AG04449 (cell line): Measurements from ENCODE around the gene AKAP7.
A peak's percentile ranks its signal among the peaks of the same experiment; 100 is the strongest.

Experiments used
- CTCF ChIA-PET: fragments of 350-600 bp; formaldehyde crosslinking; extraction: SDS; loops from one replicate; lab custom pipeline; 2021; ENCODE audit warnings: antibody characterized with exemption; lab: Yijun Ruan, JAX
- POLR2A ChIA-PET: fragments of 400-600, 350-600 bp; formaldehyde crosslinking; extraction: SDS; loops from one replicate; lab custom pipeline; 2020; ENCODE audit warnings: antibody characterized with exemption, inconsistent platforms; lab: Yijun Ruan, JAX
- DNase-seq: peaks from one replicate; pipeline ENCODE4 v3.0.0-alpha.2; 2010; ENCODE audit warnings: low read depth, low spot score
- H3K4me3 ChIP-seq: 2 replicates; pipeline ENCODE4 v1.5.1; 2011; ENCODE audit warnings: low read depth, mild to moderate bottlenecking, control low read depth, low read length
- TF ChIP-seq, protein P1 (sequence below): IDR thresholded peaks from one replicate; pipeline ENCODE4 v1.5.1; 2011; ENCODE audit warnings: mild to moderate bottlenecking, moderate library complexity, low read length, control low read depth, inconsistent platforms; ENCODE audit not compliant: insufficient read depth; ENCODE audit errors: missing control alignments

AKAP7 gene

DNA sequence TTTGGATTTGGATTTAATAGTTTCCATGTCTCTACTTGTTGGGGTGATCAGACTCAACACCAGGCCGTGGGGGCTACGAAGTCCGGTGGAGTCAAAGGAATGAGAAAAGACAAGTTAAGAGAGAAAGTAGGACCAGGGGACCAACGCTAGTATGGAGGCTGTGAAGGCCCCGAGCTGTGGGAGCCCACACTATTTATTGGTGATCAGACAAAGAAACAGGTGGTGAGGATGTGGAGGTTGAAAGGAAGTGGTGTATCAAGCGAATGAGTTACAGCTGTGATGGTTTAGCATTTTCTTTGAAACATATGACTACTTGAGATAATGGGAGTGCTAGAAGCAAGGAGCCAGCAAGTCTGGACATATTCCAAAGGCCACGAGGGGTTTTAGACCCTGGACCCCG, 62.4 kb downstream of the AKAP7 start:
- ChIA-PET POLR2A (no interaction called here), CTCF (no interaction called here)
- TF ChIP-seq, protein P1, sequence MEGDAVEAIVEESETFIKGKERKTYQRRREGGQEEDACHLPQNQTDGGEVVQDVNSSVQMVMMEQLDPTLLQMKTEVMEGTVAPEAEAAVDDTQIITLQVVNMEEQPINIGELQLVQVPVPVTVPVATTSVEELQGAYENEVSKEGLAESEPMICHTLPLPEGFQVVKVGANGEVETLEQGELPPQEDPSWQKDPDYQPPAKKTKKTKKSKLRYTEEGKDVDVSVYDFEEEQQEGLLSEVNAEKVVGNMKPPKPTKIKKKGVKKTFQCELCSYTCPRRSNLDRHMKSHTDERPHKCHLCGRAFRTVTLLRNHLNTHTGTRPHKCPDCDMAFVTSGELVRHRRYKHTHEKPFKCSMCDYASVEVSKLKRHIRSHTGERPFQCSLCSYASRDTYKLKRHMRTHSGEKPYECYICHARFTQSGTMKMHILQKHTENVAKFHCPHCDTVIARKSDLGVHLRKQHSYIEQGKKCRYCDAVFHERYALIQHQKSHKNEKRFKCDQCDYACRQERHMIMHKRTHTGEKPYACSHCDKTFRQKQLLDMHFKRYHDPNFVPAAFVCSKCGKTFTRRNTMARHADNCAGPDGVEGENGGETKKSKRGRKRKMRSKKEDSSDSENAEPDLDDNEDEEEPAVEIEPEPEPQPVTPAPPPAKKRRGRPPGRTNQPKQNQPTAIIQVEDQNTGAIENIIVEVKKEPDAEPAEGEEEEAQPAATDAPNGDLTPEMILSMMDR = no peak
- no peak for DNase-seq
- no peak overlapping the region for H3K4me3 ChIP-seq

GRCh38 chr6:131199568-131200272, 64.5 kb downstream of the AKAP7 start:
- POLR2A ChIA-PET = no interaction called here
- no peak for DNase-seq
- CTCF ChIA-PET = interaction anchor here (0.8 to 2.1 kb wide), 5 partner anchors 15 to 334 kb away, joined by 3 to 27 read pairs (median 5); no protein-coding TSS in a partner anchor
- no peak overlapping the region for H3K4me3 ChIP-seq
- TF ChIP-seq, protein P1 = peak; percentile 58

GRCh38 chr6:131205481-131206244, 70.4 kb downstream of the AKAP7 start:
- no peak overlapping the region for H3K4me3 ChIP-seq
- ChIA-PET CTCF (interaction anchor here (1.3 kb wide), 1 partner anchor 314 kb away, joined by 3 read pairs; no protein-coding TSS in a partner anchor), POLR2A (no interaction called here)
- TF ChIP-seq, protein P1 = no peak
- DNase-seq = no peak

DNA sequence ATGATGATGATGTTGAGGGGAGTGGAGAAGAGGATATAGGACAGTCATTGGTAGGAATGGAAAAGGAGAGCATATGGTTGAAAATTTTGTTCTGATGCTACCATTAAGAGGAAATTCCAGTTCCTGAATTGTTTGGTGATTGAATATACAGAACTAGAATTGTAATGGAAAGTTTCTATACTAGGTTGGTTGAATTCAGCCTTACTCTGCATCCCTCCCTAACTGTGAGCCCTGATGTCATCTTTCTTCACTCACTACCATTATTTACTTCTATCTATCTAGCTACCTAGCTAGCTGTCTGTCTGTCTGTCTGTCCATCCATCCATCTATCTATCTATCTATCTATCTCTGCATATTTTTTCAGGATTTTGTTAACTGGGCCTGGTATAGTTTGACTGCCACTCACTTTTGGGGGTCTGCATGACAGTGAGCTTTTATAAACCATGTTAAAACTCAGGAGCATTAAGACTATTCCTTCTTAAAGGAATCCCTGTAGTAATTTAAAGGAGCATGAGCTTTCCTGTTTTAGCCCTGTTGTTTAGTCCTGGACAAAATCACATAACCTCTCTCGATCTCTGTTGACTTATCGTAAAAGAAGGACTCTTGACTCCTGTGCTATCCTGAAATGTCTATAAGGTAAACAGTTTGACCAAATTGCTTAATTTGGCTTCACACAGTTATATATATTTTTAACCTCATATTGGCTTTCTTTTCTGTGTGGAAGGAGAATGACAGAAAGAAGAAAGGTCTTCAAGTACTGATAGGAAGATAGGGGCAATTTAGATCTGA, 71.4 kb downstream of the AKAP7 start:
- POLR2A ChIA-PET = no interaction called here
- DNase-seq = no peak
- CTCF ChIA-PET = no interaction called here
- no peak overlapping the region for H3K4me3 ChIP-seq
- TF ChIP-seq, protein P1 = no peak

DNA sequence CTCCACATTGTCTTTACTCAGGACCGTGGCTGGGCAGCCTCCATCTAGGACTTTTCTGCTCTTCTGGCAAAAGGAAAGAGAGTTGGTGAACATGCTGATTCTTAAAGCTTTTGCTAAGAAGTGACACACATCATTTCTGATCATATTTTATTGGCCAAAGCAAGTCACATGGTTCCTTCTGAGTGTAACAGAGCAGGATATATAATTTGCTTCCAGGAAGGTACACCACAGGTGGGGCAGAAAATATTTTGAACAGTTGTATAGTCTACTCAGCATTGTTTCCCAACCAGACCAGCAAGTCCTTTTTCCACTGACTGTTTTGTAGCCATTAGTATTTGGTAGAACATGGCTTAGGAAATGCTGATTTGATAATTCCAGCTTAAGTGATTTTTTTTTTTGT, 73.5 kb downstream of the AKAP7 start:
- ChIA-PET CTCF (no interaction called here), POLR2A (no interaction called here)
- TF ChIP-seq, protein P1 = no peak
- DNase-seq = no peak
- no peak overlapping the region for H3K4me3 ChIP-seq
